PFSK-1 (cell line): Measurements from ENCODE around the gene CMIP.

Source experiments
- POLR2AphosphoS5 ChIP-seq: IDR thresholded peaks from 2 replicates; pipeline ENCODE4 v1.6.1; 2012; ENCODE audit warnings: low read depth, mild to moderate bottlenecking, control low read depth, low read length, moderate library complexity
- REST ChIP-seq, 2 experiments: IDR thresholded peaks; 2 replicates each; pipeline versions ENCODE4 v1.6.1 to v1.8.0; 2011 to 2012; ENCODE audit warnings: low read depth in 2 of 2, low read length in 2 of 2, control low read depth in 1 of 2, inconsistent platforms in 1 of 2, mild to moderate bottlenecking in 1 of 2, moderate library complexity in 1 of 2; ENCODE audit not compliant: insufficient read depth in 1 of 2
- SIN3A ChIP-seq: IDR thresholded peaks from 2 replicates; pipeline ENCODE4 v1.6.1; 2012; ENCODE audit warnings: mild to moderate bottlenecking, low read length, moderate library complexity, borderline replicate concordance; ENCODE audit not compliant: insufficient read depth

GRCh38 chr16:81642107-81642436 lies 197.5 kb downstream of the CMIP start:
- no peak for TF ChIP-seq POLR2AphosphoS5
- TF ChIP-seq REST (IDR thresholded peaks at IDR 0.05; ENCODE audit: insufficient read depth in 1 of 2, low read depth in 2 of 2, low read length in 2 of 2), result no peak
- TF ChIP-seq SIN3A, result no peak
